ENCODE measurements around the gene SF3B4.
A peak's percentile ranks its signal among the peaks of the same experiment; 100 is the strongest.

The SF3B4 gene

GRCh38 chr1:149932474-149932873 lies 4.9 kb upstream of the SF3B4 start:
- DNase-seq = no peak

GRCh38 chr1:149931212-149931790 lies 3.7 kb upstream of the SF3B4 start:
- no peak for DNase-seq

GRCh38 chr1:149929856-149930255 lies 2.3 kb upstream of the SF3B4 start:
- no peak for DNase-seq

GRCh38 chr1:149928401-149928724 lies 760 bp upstream of the SF3B4 start:
- no peak for DNase-seq

- DNase-seq = no peak
Measured at GRCh38 chr1:149927056-149927562, 494 bp downstream of the SF3B4 start.

GRCh38 chr1:149926296-149926695 lies 1.3 kb downstream of the SF3B4 start:
- no peak for DNase-seq

GRCh38 chr1:149925751-149926150 lies 1.9 kb downstream of the SF3B4 start:
- DNase-seq = no peak

- no peak for DNase-seq
Measured at GRCh38 chr1:149925345-149925744, 2.3 kb downstream of the SF3B4 start.

- DNase-seq = no peak
Measured at GRCh38 chr1:149923626-149924025, 4.0 kb downstream of the SF3B4 start.

GRCh38 chr1:149917571-149918144 lies 9.9 kb downstream of the SF3B4 start, which contains the start of gene SV2A:
TSS of gene SV2A (minus strand) at chr1:149917844. CDS start at chr1:149913840, 4,004 bp downstream.
- DNase-seq = peak; percentile 66

- no peak for DNase-seq
Measured at GRCh38 chr1:149916898-149917252, 10.7 kb downstream of the SF3B4 start.

GRCh38 chr1:149916193-149916897 lies 11.3 kb downstream of the SF3B4 start:
- DNase-seq = no peak

GRCh38 chr1:149915429-149916192 lies 12.0 kb downstream of the SF3B4 start:
- no peak for DNase-seq

- DNase-seq = no peak
Measured at GRCh38 chr1:149914545-149914944, 13.1 kb downstream of the SF3B4 start.

- DNase-seq = no peak
Measured at GRCh38 chr1:149906570-149907075, 21.0 kb downstream of the SF3B4 start.

GRCh38 chr1:149903836-149904491 lies 23.6 kb downstream of the SF3B4 start:
- no peak for DNase-seq

GRCh38 chr1:149899460-149900284 lies 27.9 kb downstream of the SF3B4 start, which contains the start of gene BOLA1:
TSS of gene BOLA1 (plus strand) at chr1:149899568. CDS start at chr1:149900060, 492 bp downstream.
- DNase-seq = peak; percentile 92

- DNase-seq = no peak
Measured at GRCh38 chr1:149896575-149896974, 31.0 kb downstream of the SF3B4 start.

GRCh38 chr1:149888999-149889289 lies 38.7 kb downstream of the SF3B4 start:
- no peak for DNase-seq

GRCh38 chr1:149888247-149888998 lies 39.2 kb downstream of the SF3B4 start:
- peak; percentile 92 for DNase-seq
